K562 (cell line): ENCODE data around the gene DOCK4. TPM values are rescaled to one million over a fixed set of nuclear protein-coding genes. Genes with fewer than 3 reads are reported as not detected.

Experiments
- BDP1 ChIP-seq: IDR thresholded peaks from 3 replicates; pipeline ENCODE4 v1.6.1; 2011; ENCODE audit not compliant: insufficient read length, insufficient read depth
- CEBPB ChIP-seq: fragments of 450-650 bp; IDR thresholded peaks from 2 replicates; pipeline ENCODE4 v1.6.1; 2016; ENCODE audit warnings: missing genetic modification characterization, missing compliant biosample characterization
- CEBPG ChIP-seq, 3 experiments: fragments of 200-800 bp in 1 of 3; sonication (Bioruptor generic) in 1 of 3; sonication (generic) in 1 of 3; formaldehyde crosslinking in 1 of 3; IDR thresholded peaks in 2 of 3; conservative IDR thresholded peaks in 1 of 3; 2 replicates each; pipeline versions ENCODE4 v1.6.1 to v1.8.0; 2016 to 2022; ENCODE audit warnings: missing compliant biosample characterization in 2 of 3, missing genetic modification characterization in 2 of 3, mild to moderate bottlenecking in 1 of 3, missing genetic modification reagents in 1 of 3
- DNMT1 ChIP-seq: fragments of 450-650 bp; IDR thresholded peaks from 2 replicates; pipeline ENCODE4 v1.6.1; 2016; ENCODE audit warnings: antibody characterized with exemption, mild to moderate bottlenecking
- GATAD2A ChIP-seq: fragments of 450-650 bp; IDR thresholded peaks from 2 replicates; pipeline ENCODE4 v1.6.1; 2017
- HIVEP1 ChIP-seq: fragments of 250-450 bp; sonication (Bioruptor Pico); IDR thresholded peaks from 2 replicates; pipeline ENCODE4 v1.4.0; 2020; ENCODE audit warnings: mild to moderate bottlenecking
- KDM4B ChIP-seq, 2 experiments: fragments of 450-650 bp in 1 of 2; sonication (generic) in 1 of 2; IDR thresholded peaks; 2 replicates each; pipeline ENCODE4 v1.6.1; 2016 to 2017; ENCODE audit warnings: borderline replicate concordance in 2 of 2, antibody characterized with exemption in 1 of 2, low read depth in 1 of 2, mild to moderate bottlenecking in 1 of 2
- MXI1 ChIP-seq: IDR thresholded peaks from 2 replicates; pipeline ENCODE4 v1.6.1; 2011; ENCODE audit warnings: low read depth, mild to moderate bottlenecking, improper control_type of control experiment, low read length
- NEUROD1 ChIP-seq: fragments of 150-350 bp; IDR thresholded peaks from 2 replicates; pipeline ENCODE4 v1.6.1; 2014; ENCODE audit warnings: borderline replicate concordance, low read length, low read depth; ENCODE audit not compliant: partially characterized antibody
- NFXL1 ChIP-seq: fragments of 450-650 bp; formaldehyde crosslinking; IDR thresholded peaks from 2 replicates; pipeline ENCODE4 v1.4.0; 2021; ENCODE audit warnings: mild to moderate bottlenecking
- NR2C1 ChIP-seq, 2 experiments: fragments of 450-650 bp; IDR thresholded peaks; 2 replicates each; pipeline ENCODE4 v1.6.1; 2017; ENCODE audit warnings: mild to moderate bottlenecking in 2 of 2, antibody characterized with exemption in 1 of 2, inconsistent platforms in 1 of 2, missing compliant biosample characterization in 1 of 2, missing genetic modification characterization in 1 of 2
- ZBTB40 ChIP-seq, 2 experiments: fragments of 450-650 bp in 1 of 2; sonication (generic) in 1 of 2; formaldehyde crosslinking in 1 of 2; IDR thresholded peaks; 2 replicates each; pipeline versions ENCODE4 v1.7.1 to v1.9.0; 2016 to 2022; ENCODE audit warnings: inconsistent platforms in 1 of 2, mild to moderate bottlenecking in 1 of 2, missing genetic modification reagents in 1 of 2
- ZKSCAN8 ChIP-seq: fragments of 200-800 bp; sonication (Bioruptor generic); IDR thresholded peaks from 2 replicates; pipeline ENCODE4 v1.6.1; 2016; ENCODE audit warnings: missing genetic modification characterization, missing compliant biosample characterization
- ZNF717 ChIP-seq: fragments of 250-450 bp; sonication (Bioruptor Pico); IDR thresholded peaks from 2 replicates; pipeline ENCODE4 v1.5.0; 2021
- polyA plus RNA-seq, 8 experiments: library from polyadenylated mRNA; depleted of rRNA in 4 of 8; stranded (reverse) in 5 of 8; unstranded in 3 of 8; fragments of >200 nt; fragmentation: Nextera tagmentation in 2 of 8; fragmentation: Illumina TruSeq in 1 of 8; extraction: Ambion mirVana in 2 of 8; extraction: Trizol in 1 of 8; gene quantifications; 2 replicates each; pipeline versions ENCODE4 v1.2.1 to v1.2.3, GENCODE V29; 2011 to 2014; ENCODE audit warnings: inconsistent platforms in 1 of 8, missing spikeins in 1 of 8
- total RNA-seq, 7 experiments: library from RNA; depleted of rRNA in 6 of 7; stranded (reverse); fragments of >200 nt in 6 of 7; fragmentation: Illumina TruSeq in 2 of 7; extraction: Trizol in 2 of 7; gene quantifications; 2 replicates each; pipeline versions ENCODE4 v1.2.1 to v1.2.3, GENCODE V29; 2011 to 2021; ENCODE audit warnings: low replicate concordance in 1 of 7
- TF ChIP-seq, protein P1 (sequence below): fragments of 250-450 bp; sonication (Bioruptor Pico); IDR thresholded peaks from 2 replicates; pipeline ENCODE4 v1.8.0; 2021; ENCODE audit warnings: moderate library complexity, mild to moderate bottlenecking, inconsistent platforms

The DOCK4 gene
- total and polyA plus RNA-seq, 9 of the 15 experiments (the other 6 are each of a cell fraction or from before 2014, with no cell fraction given): 0.42 to 5.7 (median 2.3) TPM

DNA sequence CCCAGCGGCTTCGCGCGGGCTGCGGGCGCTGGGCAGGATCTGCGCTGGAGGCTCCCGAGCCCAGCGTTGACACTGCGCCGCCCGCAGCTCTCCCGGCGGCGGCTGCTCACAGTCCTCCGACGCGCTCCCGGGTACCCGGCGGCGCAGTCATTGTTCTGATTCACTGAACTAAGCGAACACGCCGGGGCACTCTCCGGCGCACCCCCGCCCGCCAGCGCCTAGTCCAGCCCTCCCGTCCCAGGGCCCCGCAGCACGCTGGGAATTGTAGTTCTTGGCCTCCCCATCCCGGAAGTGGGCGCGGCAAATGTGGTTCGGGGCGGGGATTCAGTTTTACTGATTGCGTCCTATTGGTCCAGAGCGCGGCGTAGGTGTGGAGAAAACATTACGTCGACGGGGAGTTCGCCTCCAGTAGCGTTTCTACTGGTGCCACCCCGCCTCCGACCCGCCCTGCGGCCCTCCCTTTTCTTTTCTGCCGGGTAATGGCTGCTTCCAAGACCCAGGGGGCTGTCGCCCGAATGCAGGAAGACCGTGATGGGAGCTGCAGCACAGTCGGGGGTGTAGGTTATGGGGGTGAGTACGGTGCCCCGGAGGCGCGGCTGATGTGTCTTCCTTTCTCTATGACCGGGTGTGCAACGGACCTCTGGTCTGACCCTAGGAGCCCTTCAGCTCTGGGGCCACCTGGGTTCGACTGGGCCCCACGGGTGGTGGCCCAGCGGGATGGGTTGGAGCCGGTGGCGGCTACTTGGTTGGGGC is at the start of gene DOCK4, which contains the start of gene ZNF277 (continued):
- TF ChIP-seq ZBTB40 (IDR thresholded peaks at IDR 0.05) (peak; percentile 82), ZBTB40 (CRISPR knock-in tag; IDR thresholded peaks at IDR 0.05) (no peak), DNMT1 (no peak), ZKSCAN8 (CRISPR knock-in tag) (no peak), HIVEP1 (CRISPR knock-in tag) (no peak), CEBPB (no peak), CEBPG (CRISPR knock-in tag; IDR thresholded peaks at IDR 0.05) (no peak), CEBPG (tag; conservative IDR thresholded peaks at IDR 0.05 in 1 of 2, IDR thresholded peaks at IDR 0.05 in 1 of 2) (no peak), NR2C1 (IDR thresholded peaks at IDR 0.05) (no peak), NR2C1 (tag; IDR thresholded peaks at IDR 0.05) (peak; percentile 44; the same call in 1 of the 2 replicates), NEUROD1 (no peak), NFXL1 (CRISPR knock-in tag) (no peak), GATAD2A (peak; percentile 18; the same call in 1 of the 2 replicates), KDM4B (IDR thresholded peaks at IDR 0.05; ENCODE audit: borderline replicate concordance in 2 of 2, low read depth in 1 of 2) (no peak), BDP1 (no peak), ZNF717 (CRISPR knock-in tag) (no peak), MXI1 (peak; percentile 35; the same call in 1 of the 2 replicates)
- TF ChIP-seq, protein P1, sequence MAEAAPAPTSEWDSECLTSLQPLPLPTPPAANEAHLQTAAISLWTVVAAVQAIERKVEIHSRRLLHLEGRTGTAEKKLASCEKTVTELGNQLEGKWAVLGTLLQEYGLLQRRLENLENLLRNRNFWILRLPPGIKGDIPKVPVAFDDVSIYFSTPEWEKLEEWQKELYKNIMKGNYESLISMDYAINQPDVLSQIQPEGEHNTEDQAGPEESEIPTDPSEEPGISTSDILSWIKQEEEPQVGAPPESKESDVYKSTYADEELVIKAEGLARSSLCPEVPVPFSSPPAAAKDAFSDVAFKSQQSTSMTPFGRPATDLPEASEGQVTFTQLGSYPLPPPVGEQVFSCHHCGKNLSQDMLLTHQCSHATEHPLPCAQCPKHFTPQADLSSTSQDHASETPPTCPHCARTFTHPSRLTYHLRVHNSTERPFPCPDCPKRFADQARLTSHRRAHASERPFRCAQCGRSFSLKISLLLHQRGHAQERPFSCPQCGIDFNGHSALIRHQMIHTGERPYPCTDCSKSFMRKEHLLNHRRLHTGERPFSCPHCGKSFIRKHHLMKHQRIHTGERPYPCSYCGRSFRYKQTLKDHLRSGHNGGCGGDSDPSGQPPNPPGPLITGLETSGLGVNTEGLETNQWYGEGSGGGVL (CRISPR knock-in tag): no peak
